ENCODE results near the gene ACTBL2. TPM values are rescaled to one million over a fixed set of nuclear protein-coding genes. Genes with fewer than 3 reads are reported as not detected.
"Not testable (repeated sequence)": the region's sequence is repeated elsewhere in the genome, so short reads cannot be mapped to it uniquely, and the experiment has no call there.

ACTBL2 gene
- total RNA-seq, 1 donor from 2014 or later, result 11.8 TPM

- DNase-seq (ENCODE audit: low read depth) (no peak), FAIRE-seq (no peak)
- no peak for TF ChIP-seq CTCF (IDR thresholded peaks at IDR 0.05; ENCODE audit: insufficient read depth, low read depth, low read length)
- Histone ChIP-seq H3K27ac (ENCODE audit: low read depth, low read length) (no peak overlapping the region), H3K4me1 (ENCODE audit: insufficient read depth, low read length) (no peaks in the 10 kb centered on the region), H3K9ac (ENCODE audit: low read length) (no peak overlapping the region), H3K4me3 (ENCODE audit: insufficient read depth, low read depth, low read length) (no peak overlapping the region), H3K79me2 (ENCODE audit: insufficient read depth, low read length) (no peaks in the 10 kb centered on the region), H3K4me2 (ENCODE audit: low read length) (no peak overlapping the region), H3K9me3 (ENCODE audit: insufficient read depth, low read depth, low read length) (no peaks in the 10 kb centered on the region), H3K36me3 (ENCODE audit: insufficient read depth, low read length) (no peaks in the 10 kb centered on the region), H3K27me3 (ENCODE audit: insufficient read depth, low read length) (no peaks in the 10 kb centered on the region), H4K20me1 (ENCODE audit: insufficient read depth, low read length) (no peaks in the 10 kb centered on the region), H2AFZ (ENCODE audit: low read depth, low read length) (no peak overlapping the region)
- Mint-ChIP-seq H3K9me3 (ENCODE audit: unreplicated experiment) (no peaks in the 10 kb centered on the region), H3K4me3 (ENCODE audit: unreplicated experiment) (no peak overlapping the region), H3K27me3 (ENCODE audit: low read depth, unreplicated experiment) (no peaks in the 10 kb centered on the region), H3K36me3 (ENCODE audit: low read depth, unreplicated experiment) (no peaks in the 10 kb centered on the region), H3K4me1 (ENCODE audit: low read depth, unreplicated experiment) (peaks cover 20% of the 10 kb centered on the region), H3K27ac (ENCODE audit: unreplicated experiment) (no peak overlapping the region)
These were observed 12.3 kb downstream of the ACTBL2 start for GRCh38 chr5:57470339-57470738.

- no peaks in the 10 kb centered on the region for H3K79me2 ChIP-seq (ENCODE audit: insufficient read depth, low read length)
- H3K27ac Mint-ChIP-seq (ENCODE audit: unreplicated experiment), result no peak overlapping the region
- FAIRE-seq, result no peak
- no peak overlapping the region for H3K4me2 ChIP-seq (ENCODE audit: low read length)
- H3K36me3 Mint-ChIP-seq (ENCODE audit: low read depth, unreplicated experiment), result no peaks in the 10 kb centered on the region
- no peak overlapping the region for H2AFZ ChIP-seq (ENCODE audit: low read depth, low read length)
- no peak overlapping the region for H3K4me3 ChIP-seq (ENCODE audit: insufficient read depth, low read depth, low read length)
- H3K9me3 ChIP-seq (ENCODE audit: insufficient read depth, low read depth, low read length), result no peaks in the 10 kb centered on the region
- no peaks in the 10 kb centered on the region for H3K27me3 Mint-ChIP-seq (ENCODE audit: low read depth, unreplicated experiment)
- H3K4me1 Mint-ChIP-seq (ENCODE audit: low read depth, unreplicated experiment), result peaks cover 20% of the 10 kb centered on the region
- H3K4me3 Mint-ChIP-seq (ENCODE audit: unreplicated experiment), result no peak overlapping the region
- no peaks in the 10 kb centered on the region for H3K9me3 Mint-ChIP-seq (ENCODE audit: unreplicated experiment)
- no peak overlapping the region for H3K9ac ChIP-seq (ENCODE audit: low read length)
- H3K27ac ChIP-seq (ENCODE audit: low read depth, low read length), result no peak overlapping the region
- peak; percentile 47 for DNase-seq (ENCODE audit: low read depth)
- H4K20me1 ChIP-seq (ENCODE audit: insufficient read depth, low read length), result no peaks in the 10 kb centered on the region
- H3K27me3 ChIP-seq (ENCODE audit: insufficient read depth, low read length), result no peaks in the 10 kb centered on the region
- TF ChIP-seq CTCF (IDR thresholded peaks at IDR 0.05; ENCODE audit: insufficient read depth, low read depth, low read length), result no peak
- TF ChIP-seq EZH2 (IDR thresholded peaks at IDR 0.05; ENCODE audit: insufficient read depth, low read length), result no peak
- H3K4me1 ChIP-seq (ENCODE audit: insufficient read depth, low read length), result no peaks in the 10 kb centered on the region
- H3K36me3 ChIP-seq (ENCODE audit: insufficient read depth, low read length), result no peaks in the 10 kb centered on the region
These were observed 14.0 kb downstream of the ACTBL2 start for GRCh38 chr5:57468481-57469163.

GRCh38 chr5:57466544-57466943 lies 16.1 kb downstream of the ACTBL2 start:
- DNase-seq (ENCODE audit: low read depth) (no peak), FAIRE-seq (no peak)
- Mint-ChIP-seq H3K27me3 (ENCODE audit: low read depth, unreplicated experiment) (peaks cover 3% of the 10 kb centered on the region), H3K4me1 (ENCODE audit: low read depth, unreplicated experiment) (peaks cover 20% of the 10 kb centered on the region), H3K36me3 (ENCODE audit: low read depth, unreplicated experiment) (no peaks in the 10 kb centered on the region), H3K9me3 (ENCODE audit: unreplicated experiment) (no peaks in the 10 kb centered on the region), H3K27ac (ENCODE audit: unreplicated experiment) (no peak overlapping the region), H3K4me3 (ENCODE audit: unreplicated experiment) (no peak overlapping the region)
- no peak overlapping the region for H3K27ac ChIP-seq (ENCODE audit: low read depth, low read length)
- no peak overlapping the region for H3K4me2 ChIP-seq (ENCODE audit: low read length)
- H3K4me3 ChIP-seq (ENCODE audit: insufficient read depth, low read depth, low read length), result no peak overlapping the region
- H3K79me2 ChIP-seq (ENCODE audit: insufficient read depth, low read length), result no peaks in the 10 kb centered on the region
- no peaks in the 10 kb centered on the region for H3K27me3 ChIP-seq (ENCODE audit: insufficient read depth, low read length)
- H3K9me3 ChIP-seq (ENCODE audit: insufficient read depth, low read depth, low read length), result no peaks in the 10 kb centered on the region
- H3K9ac ChIP-seq (ENCODE audit: low read length), result no peak overlapping the region
- TF ChIP-seq EZH2 (IDR thresholded peaks at IDR 0.05; ENCODE audit: insufficient read depth, low read length), result no peak
- TF ChIP-seq CTCF (IDR thresholded peaks at IDR 0.05; ENCODE audit: insufficient read depth, low read depth, low read length), result no peak
- peak overlapping the region; percentile 30 for H2AFZ ChIP-seq (ENCODE audit: low read depth, low read length)
- H3K36me3 ChIP-seq (ENCODE audit: insufficient read depth, low read length), result no peaks in the 10 kb centered on the region
- no peaks in the 10 kb centered on the region for H3K4me1 ChIP-seq (ENCODE audit: insufficient read depth, low read length)
- H4K20me1 ChIP-seq (ENCODE audit: insufficient read depth, low read length), result no peaks in the 10 kb centered on the region

GRCh38 chr5:57460056-57460455 lies 22.6 kb downstream of the ACTBL2 start:
- not testable (repeated sequence) for H3K79me2 ChIP-seq (ENCODE audit: insufficient read depth, low read length); DNase-seq (ENCODE audit: low read depth); H3K4me3 Mint-ChIP-seq (ENCODE audit: unreplicated experiment); FAIRE-seq; H3K27me3 ChIP-seq (ENCODE audit: insufficient read depth, low read length); H3K4me2 ChIP-seq (ENCODE audit: low read length); H3K9ac ChIP-seq (ENCODE audit: low read length); H3K27ac Mint-ChIP-seq (ENCODE audit: unreplicated experiment); H3K36me3 ChIP-seq (ENCODE audit: insufficient read depth, low read length); H3K27ac ChIP-seq (ENCODE audit: low read depth, low read length); H3K9me3 Mint-ChIP-seq (ENCODE audit: unreplicated experiment); H2AFZ ChIP-seq (ENCODE audit: low read depth, low read length); H4K20me1 ChIP-seq (ENCODE audit: insufficient read depth, low read length); H3K4me3 ChIP-seq (ENCODE audit: insufficient read depth, low read depth, low read length); H3K36me3 Mint-ChIP-seq (ENCODE audit: low read depth, unreplicated experiment); H3K27me3 Mint-ChIP-seq (ENCODE audit: low read depth, unreplicated experiment); H3K9me3 ChIP-seq (ENCODE audit: insufficient read depth, low read depth, low read length); H3K4me1 ChIP-seq (ENCODE audit: insufficient read depth, low read length); H3K4me1 Mint-ChIP-seq (ENCODE audit: low read depth, unreplicated experiment)
